HG03565 (cell line): ENCODE measurements around the gene P2RY2.

Experiments used
- ATAC-seq: cut with Tn5 transposase; IDR thresholded peaks from one replicate; pipeline ENCODE4 v1.9.1; 2021; ENCODE audit warnings: mild to moderate bottlenecking, moderate library complexity; ENCODE audit not compliant: unreplicated experiment

P2RY2 gene

GRCh38 chr11:73218106-73218829 lies at the start of gene P2RY2:
Gene P2RY2 (plus strand): TSS chr11:73218281. CDS start chr11:73234160, 15,879 bp downstream.
- ATAC-seq: no peak

DNA sequence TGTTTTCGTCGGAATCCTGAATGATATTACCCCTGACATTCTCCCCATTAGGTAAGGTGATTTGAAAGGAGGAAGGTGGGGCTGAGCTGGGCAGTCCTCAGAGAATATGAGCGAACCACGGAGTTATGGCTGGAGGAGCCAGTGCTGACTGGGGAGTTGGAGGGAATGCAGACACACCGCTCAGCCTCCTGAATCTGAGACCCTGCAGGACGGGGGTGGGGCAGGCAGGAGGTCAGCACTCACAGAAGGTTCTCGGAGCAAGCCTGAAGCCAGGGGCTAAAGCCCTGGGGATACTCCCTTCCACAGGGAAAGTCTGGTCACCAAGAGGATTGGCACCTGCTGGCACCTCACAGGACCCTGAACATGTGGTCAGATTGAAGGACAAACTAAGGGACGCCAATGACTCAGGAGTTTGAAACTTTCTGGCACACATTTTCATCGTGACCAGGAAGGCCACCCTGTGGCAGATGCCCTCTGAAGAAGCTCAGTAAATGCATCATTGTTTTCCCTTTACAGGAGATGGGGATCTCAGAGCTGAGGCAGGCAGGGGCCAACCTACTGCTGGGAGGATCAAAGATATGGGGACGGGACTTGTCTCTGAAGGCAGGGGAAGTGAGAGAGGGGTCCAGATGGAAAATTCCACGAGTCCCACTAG lies 49.0 kb upstream of the P2RY2 start:
- no peak for ATAC-seq

DNA sequence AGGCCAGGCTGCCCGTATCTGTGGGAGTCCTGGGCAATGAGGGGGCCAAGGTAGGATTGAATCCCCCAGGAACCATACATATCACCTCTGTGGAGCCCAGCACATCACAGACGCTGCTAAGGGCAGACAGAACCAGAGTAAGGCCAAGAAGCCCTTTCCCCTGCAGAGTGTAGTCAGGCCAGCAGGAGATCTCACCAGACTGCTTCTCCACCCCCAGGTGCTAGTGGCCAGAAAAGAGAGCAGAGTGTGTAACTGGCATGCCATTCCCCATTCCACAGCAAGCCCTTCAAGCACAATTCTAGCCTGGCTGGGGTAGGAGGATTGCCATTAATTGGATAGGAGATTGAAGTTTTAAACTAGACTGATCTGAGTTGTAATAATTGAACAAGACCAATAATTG lies 47.9 kb upstream of the P2RY2 start:
- no peak for ATAC-seq

DNA sequence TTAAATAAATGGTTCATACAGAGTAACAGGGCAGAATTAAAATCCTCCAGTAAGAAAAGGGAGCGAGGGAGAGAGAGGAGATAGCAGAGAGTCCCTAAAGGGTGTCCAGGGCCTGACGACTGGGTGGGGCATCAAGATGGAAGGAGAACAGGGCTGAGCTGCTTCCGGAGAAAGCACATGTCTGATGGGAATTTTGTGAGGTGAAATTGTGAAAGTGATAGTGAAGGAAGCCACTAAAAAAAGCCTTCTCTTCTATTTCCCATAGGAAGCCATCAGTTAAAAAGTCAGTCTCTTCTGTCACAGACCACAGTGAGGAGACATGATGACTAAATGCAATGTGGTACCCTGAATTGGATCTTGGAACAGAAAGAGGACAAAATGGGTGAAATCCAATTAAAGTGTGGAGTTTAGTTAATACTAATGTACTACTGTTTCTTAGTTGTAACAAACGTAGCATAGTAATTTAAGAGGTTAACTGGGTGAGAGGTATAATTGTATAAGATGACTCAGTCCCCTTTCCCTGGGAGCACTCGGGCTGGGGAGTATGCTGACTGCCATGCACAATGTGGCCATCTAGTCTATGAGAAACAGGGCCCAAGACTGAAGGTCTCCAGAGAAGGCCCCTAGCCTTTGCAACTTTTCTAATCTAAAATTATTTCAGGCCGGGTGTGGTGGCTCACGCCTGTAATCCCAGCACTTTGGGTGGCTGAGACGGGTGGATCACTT lies 46.5 kb upstream of the P2RY2 start:
- ATAC-seq: no peak

DNA sequence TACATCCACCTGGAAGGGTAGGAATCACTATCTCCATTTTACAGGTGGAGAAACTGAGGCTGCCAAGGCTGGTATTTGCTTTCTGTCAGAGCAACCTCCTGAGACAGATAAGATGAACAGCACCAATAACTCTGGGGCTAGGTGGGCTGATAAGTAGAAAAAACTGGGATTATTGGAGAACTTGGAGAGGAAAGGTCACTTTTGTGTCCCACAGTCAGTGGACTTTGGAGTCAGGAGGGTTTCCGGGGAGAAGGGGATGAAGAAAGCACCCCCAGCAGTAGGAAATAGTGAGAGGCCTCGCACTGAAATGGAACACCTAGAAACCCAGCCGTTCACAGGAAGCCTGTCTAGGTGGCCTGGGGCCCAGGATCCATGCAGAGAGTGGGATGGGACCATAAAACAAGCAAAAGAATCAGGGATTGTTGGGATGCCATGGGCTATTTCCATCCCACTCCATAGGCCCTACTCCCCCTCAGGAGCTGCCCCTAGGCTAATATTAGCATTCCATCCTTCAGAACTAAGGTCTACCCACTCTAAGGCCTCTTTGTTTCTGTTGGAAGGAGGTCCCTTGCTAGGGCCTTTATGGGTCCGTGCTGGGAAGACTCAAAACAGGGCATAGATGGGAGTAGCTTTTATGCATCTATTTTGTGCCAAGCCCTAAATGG lies 45.0 kb upstream of the P2RY2 start:
- no peak for ATAC-seq

- ATAC-seq: no peak
Measured at GRCh38 chr11:73173755-73174494, 44.2 kb upstream of the P2RY2 start.

DNA sequence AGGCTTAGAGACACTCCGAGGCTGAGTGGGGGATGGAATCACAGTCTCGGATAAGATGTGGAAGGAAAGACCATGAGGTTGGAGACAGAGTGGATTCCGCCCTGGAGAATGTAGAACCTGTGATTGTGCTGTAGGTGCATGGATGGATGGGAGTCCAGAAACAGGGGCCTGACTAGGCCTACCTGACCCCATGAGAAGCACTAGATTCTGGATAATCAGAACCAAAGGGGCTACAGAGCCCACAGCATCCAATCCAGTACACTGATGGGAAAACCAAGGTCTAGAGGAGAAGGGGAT lies 43.6 kb upstream of the P2RY2 start:
- no peak for ATAC-seq

GRCh38 chr11:73175551-73176144 lies 42.4 kb upstream of the P2RY2 start:
- no peak for ATAC-seq

GRCh38 chr11:73176145-73176873 lies 41.8 kb upstream of the P2RY2 start:
- ATAC-seq: no peak

DNA sequence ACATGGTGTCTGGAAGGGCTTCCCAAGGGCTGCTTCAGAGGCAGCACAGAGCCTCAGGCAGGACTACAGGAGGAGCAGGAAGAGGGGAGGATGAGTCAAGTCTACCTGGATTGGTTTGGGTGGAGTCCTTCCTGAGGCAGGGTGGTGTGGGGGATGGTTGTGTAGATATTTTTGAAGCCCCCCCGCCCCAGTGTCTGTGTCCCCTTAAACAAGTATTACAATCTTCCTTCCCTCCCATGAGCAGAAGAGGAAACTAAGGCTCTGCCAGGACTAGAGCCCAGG lies 41.3 kb upstream of the P2RY2 start:
- ATAC-seq: no peak

DNA sequence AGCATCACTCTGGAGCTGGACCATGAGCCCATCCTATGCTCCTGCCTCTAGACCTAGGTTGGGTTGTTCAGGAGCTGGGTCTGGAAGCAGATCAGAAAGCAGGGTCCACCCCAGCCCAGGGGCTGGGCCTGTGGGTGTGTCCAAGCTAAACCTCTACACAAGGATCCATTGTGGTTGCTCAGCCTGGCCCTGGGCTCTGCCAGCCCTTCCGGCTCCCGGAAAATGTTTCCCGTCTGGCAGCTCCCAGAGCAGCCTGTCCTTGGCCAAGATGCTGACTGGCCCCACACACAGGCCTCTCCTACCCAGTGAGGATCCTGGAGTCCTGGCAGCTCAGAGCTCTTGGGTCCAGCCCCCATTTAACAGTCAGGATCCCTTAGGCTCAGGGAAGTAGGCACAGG lies 40.7 kb upstream of the P2RY2 start:
- ATAC-seq: no peak

- peak; percentile 57 for ATAC-seq
Measured at GRCh38 chr11:73177778-73178539, 40.1 kb upstream of the P2RY2 start.

DNA sequence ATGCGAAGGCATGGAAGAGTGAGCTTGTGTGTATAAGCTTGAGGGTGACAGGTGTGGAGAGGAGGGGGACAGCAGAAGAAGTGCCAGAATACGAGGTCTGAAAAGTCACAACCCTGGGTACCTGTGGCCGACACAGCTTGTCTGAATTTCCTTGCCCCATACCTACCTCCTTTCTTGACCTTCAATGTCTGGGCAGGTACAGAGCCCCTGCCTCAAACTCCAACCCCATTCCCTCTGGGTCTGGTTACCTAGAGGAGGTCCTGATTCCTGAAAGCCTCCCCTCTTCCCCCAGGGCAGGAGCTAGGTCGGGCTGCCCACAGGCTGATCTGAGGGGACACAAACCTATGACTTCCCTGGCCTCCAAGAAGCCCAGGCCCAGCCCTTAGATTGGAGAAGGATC lies 39.4 kb upstream of the P2RY2 start:
- no peak for ATAC-seq

DNA sequence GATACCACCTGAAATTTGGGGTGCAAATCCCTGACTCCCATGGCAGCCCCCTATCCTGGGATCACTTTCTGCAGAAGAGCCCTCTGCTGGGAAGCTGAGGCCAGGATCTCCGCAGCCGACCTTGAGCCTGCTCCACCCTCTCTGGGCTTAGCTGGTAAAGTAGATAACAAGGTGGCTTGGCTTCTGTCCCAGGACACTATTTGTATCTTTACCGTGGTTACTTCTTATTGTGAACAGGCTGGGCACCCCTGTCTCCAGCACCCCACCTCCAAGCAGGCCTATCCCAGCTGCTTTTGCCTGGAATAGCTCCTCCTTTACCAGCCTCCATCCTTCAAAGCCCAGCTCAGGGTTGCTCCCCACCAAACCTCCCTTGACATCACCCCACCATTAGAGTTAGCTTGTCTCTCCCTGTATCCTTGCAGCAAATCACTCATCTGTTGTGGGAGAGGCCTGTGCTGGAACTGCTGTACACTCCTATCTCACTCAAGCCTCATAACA lies 35.2 kb upstream of the P2RY2 start:
- ATAC-seq: no peak

DNA sequence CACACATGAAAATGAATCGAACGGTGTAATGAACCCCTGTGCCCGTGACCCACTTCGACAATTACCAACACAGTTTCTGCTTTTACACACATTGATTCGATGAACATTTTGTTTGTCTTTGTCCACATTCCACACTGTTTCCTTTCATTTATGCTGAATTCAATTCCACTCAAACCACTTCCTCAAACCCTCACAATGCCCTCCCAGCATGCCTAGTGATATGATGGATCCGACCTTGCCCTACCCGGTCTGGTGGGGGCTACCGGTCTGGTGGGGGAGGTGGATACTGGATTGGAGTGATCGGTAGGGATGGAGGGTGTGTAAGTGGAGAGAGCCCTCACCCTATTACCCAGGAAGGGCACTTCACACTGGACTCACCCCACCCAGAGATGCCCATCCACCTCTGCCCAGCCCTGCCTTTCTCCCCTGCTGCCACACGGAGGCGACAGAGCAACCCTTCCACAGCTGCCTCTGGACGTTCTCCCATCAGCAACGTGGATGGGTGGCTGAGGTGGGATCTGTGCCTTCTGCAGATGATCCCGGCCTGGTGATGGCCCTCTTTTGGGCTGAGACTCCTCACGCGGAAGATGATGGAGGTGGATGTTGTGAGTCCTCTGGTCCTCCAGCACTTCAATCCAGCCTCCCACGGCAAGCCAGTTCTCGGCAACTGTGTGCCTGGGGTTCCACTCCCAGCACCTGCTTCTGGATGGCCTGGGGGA lies 33.0 kb upstream of the P2RY2 start:
- ATAC-seq: no peak

DNA sequence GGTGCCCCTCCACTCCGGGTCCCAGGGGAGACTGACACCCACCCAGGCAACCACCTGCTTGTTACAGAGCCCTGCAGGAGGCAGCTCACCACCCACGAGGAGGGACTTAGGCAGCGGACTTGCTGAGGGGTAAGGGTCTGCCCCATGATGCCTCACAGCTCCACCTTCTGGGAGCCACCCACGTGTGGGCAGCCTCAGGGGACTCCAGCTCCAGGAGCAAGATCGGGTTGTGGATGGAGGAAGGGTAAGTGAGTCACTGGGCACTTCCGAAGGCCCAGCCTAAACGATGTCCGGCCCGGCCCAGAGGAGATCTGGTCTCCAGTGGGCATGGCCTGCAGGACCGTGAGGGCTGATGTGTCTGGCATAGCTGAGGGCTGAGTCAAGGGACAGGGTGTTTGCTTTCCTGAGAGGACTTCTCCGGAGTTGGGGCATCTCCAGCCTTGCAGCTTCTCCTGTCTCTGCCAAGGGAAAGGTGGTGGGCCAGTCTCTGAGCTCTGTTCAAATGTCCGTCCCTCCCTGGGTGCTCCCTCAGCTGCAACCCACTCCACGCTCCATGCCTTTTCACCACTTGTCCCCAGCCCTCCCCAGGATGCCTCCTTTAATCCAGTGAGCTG lies 32.3 kb upstream of the P2RY2 start:
- ATAC-seq: no peak

DNA sequence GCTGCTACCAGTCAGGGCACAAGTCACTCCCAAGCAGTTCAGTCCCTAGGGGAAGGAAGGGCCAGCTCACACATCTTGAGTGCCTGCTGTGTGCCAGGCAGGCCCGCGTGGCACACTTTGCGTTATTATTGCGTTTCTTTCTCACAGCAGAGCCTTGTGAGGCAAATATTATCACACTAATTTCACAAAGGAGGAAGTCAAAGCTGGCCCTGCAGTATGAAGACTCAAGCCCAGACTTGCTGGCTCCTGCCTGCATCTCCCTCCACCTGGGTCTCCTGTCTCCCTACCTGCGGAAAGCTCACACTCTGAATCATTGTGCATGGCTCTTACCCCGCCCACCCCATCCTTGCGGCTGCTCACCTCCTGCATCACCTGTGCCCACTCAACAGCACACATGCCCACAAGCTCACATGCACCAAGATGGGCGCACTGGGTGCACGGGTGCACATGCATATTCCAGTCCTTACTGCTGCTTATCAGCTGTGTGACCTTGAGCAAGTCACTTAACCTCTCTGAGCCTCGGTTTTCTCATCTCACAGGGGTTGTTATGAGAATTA lies 31.7 kb upstream of the P2RY2 start:
- no peak for ATAC-seq

DNA sequence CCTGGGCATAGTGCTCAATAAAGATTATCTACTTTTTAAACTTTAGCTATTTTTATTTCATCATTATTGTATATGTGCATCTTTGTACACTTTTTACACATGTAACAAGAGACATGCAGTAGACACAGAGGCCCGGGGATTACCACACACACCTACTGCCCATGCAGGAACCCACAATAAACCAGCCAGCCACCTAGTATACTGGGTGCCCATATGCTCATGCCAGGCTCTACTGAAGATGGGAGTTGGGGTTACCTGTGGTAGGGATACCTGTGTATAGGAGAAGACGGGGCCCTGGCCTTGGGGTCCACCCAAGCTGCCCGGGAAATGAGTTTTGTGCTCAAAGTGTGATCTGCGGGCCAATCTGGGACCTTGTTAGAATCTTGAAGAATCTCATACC lies 31.2 kb upstream of the P2RY2 start:
- ATAC-seq: no peak
